PFSK-1 (cell line): ENCODE data around the gene ARHGAP25.

Experiments used
- POLR2AphosphoS5 ChIP-seq: IDR thresholded peaks from 2 replicates; pipeline ENCODE4 v1.6.1; 2012; ENCODE audit warnings: low read depth, mild to moderate bottlenecking, control low read depth, low read length, moderate library complexity
- REST ChIP-seq, 2 experiments: IDR thresholded peaks; 2 replicates each; pipeline versions ENCODE4 v1.6.1 to v1.8.0; 2011 to 2012; ENCODE audit warnings: low read depth in 2 of 2, low read length in 2 of 2, control low read depth in 1 of 2, inconsistent platforms in 1 of 2, mild to moderate bottlenecking in 1 of 2, moderate library complexity in 1 of 2; ENCODE audit not compliant: insufficient read depth in 1 of 2
- SIN3A ChIP-seq: IDR thresholded peaks from 2 replicates; pipeline ENCODE4 v1.6.1; 2012; ENCODE audit warnings: mild to moderate bottlenecking, low read length, moderate library complexity, borderline replicate concordance; ENCODE audit not compliant: insufficient read depth
- TAF1 ChIP-seq: IDR thresholded peaks from 2 replicates; pipeline ENCODE4 v1.6.1; 2012; ENCODE audit warnings: low read length, control low read depth, borderline replicate concordance; ENCODE audit not compliant: insufficient read depth

DNA sequence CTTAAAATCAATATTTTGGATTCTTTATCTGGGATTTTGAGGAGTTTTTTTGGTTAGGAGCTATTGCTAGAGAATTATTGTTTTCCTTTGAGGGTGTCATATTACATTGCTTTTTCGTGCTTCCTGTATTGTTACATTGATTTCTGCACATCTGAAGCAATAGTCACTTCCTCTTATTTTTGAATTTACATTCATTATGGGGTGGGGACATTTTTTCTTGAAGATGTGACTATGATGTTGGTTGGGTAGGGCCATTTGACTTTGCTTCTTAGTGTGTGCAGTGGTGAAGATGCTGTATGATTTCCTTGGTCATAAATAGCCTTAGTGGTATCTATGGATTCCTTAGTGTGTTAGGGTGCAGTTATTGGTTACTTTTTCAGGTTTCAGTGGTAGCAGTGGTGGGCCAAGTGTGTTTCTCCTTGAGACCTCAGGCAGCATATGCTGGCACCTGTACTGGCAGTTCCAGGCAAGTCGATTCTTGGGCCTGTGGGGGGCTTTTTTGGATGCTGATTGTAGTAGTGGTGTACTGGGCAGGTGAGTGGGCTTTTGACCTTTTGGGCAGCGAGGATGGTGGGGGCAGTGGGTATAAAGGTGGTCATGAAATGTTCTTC lies 61.8 kb downstream of the ARHGAP25 start:
- TF ChIP-seq REST (IDR thresholded peaks at IDR 0.05; ENCODE audit: insufficient read depth in 1 of 2, low read depth in 2 of 2, low read length in 2 of 2), result no peak
- TF ChIP-seq SIN3A, result no peak
- no peak for TF ChIP-seq POLR2AphosphoS5
- TF ChIP-seq TAF1, result no peak
